Loucy (cell line): Measurements from ENCODE around the gene HABP4.

ENCODE experiments used
- CTCF ChIP-seq: fragments of 200-600 bp; sonication (generic); conservative IDR thresholded peaks from 2 replicates; pipeline ENCODE4 v1.5.1; 2014; ENCODE audit warnings: mild to moderate bottlenecking, antibody characterized with exemption, low read length
- EZH2phosphoT487 ChIP-seq: fragments of 200-600 bp; IDR thresholded peaks from 2 replicates; pipeline ENCODE4 v1.6.1; 2018; ENCODE audit warnings: antibody characterized with exemption, mild to moderate bottlenecking, moderate library complexity, borderline replicate concordance

- TF ChIP-seq EZH2phosphoT487: no peak
- no peak for TF ChIP-seq CTCF
Observed at GRCh38 chr9:96494215-96494800, 44.3 kb downstream of the HABP4 start.
